T-helper 1 cell treated with Interleukin-12 subunit alpha and Interleukin-12 subunit beta and Interleukin-4 antibody, amounts not matched to agents 30 ng/mL and 1 ng/mL, for 36 hours (primary cell): Measurements from ENCODE around the gene EEF1A1. TPM values are rescaled to one million over a fixed set of nuclear protein-coding genes. Genes with fewer than 3 reads are reported as not detected.
"Not testable (repeated sequence)": the region's sequence is repeated elsewhere in the genome, so short reads cannot be mapped to it uniquely, and the experiment has no call there.

Source experiments
- intact Hi-C: fragments of 100-400 bp; cut with micrococcal nuclease; formaldehyde crosslinking; loops from one replicate; pipeline ENCODE4 v1.15.1; 2024
- total RNA-seq: library from RNA; stranded (reverse); gene quantifications from 2 replicates; pipeline ENCODE4 v1.2.3, GENCODE V29; 2022

EEF1A1 gene
- total RNA-seq, 1 donor from 2014 or later, result 7,206 TPM

DNA sequence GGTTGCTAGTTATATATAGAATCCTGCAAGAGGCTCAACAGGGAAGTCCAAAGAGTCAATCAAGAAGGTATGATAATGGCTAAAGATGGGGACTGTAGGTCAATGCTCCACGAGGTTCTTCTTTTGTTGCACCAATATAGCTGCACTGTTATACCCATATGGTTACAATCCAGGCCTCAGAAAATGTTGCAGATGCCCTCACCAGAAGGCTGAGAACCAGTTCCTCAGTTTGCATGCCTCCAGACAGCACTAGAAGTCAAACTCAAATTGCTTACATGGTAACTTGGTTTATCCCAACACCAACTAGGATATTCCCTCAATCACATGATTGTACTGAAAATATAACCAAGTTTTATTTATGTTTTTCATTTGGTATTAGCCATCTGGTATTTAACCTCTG is 12.1 kb downstream of the EEF1A1 start:
- intact Hi-C loops, result loop anchor here (2.0 kb wide), 1 partner anchor 46 kb away; no protein-coding TSS in a partner anchor

DNA sequence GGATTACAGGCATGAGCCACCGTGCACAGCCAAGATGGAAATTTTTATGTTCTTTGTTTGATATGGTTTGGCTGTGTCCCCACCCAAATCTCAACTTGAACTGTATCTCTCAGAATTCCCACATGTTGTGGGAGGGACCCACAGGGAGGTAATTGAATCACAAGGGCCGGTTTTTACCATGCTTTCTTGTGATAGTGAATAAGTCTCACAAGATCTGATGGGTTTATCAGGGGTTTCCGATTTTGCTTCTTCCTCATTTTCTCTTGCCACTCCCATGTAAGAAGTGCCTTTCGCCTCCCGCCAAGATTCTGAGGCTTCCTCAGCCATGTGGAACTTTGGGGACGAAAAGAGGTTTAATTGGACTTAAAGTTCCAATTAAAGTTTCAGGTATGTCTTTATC is 14.6 kb downstream of the EEF1A1 start:
- intact Hi-C loops, result no loop called here

DNA sequence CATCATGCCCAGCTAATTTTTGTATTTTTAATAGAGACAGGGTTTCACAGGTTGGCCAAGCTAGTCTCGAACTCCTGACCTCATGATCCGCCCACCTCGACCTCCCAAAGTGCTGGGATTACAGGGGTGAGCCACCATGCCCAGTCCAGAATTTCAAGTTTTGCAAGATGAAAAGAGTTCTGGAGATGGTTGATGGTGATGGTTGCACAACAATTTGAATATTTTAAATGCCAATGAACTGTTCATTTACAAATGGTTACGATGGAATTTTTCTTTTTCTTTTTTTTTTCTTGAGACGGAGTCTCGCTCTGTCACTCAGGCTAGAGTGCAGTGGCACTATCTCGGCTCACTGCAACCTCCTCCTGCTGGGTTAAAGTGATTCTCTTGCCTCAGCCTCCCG is 15.1 kb downstream of the EEF1A1 start:
- intact Hi-C loops, result not testable (repeated sequence)

DNA sequence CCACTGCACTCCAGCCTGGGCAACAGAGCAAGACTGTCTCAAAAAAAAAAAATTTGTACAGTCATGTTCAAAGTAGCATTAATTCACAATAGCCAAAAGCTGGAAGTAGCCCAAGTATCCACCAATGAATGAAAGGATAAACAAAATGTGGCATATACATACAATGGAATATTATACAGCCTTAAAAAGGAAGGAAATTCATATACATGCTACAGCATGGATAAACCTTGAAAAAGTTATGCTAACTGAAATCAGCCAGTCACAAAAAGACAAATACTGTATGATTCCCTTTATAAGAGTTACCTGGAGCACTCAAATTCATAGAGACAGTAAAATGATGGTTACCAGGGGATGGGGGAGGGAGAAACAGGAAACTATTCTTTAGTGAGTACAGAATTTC is 15.7 kb downstream of the EEF1A1 start:
- intact Hi-C loops, result no loop called here

DNA sequence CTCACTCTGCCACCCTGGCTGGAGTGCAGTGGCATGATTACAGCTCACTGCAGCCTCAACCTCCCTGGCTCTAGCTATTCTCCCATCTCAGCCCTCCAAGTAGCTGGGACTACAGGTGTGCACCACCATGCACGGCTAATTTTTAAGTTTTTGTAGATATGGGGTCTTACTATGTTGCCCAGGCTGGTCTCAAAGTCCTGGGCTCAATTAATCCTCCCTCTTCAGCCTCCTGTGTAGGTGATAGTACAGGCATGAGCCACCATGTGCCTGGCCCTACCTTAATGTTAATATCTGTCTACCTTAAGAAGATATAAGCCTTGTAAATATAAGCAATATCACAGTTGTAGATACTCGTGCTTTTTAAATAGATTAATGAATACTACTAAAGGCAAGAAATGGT is 16.7 kb downstream of the EEF1A1 start:
- intact Hi-C loops, result no loop called here

DNA sequence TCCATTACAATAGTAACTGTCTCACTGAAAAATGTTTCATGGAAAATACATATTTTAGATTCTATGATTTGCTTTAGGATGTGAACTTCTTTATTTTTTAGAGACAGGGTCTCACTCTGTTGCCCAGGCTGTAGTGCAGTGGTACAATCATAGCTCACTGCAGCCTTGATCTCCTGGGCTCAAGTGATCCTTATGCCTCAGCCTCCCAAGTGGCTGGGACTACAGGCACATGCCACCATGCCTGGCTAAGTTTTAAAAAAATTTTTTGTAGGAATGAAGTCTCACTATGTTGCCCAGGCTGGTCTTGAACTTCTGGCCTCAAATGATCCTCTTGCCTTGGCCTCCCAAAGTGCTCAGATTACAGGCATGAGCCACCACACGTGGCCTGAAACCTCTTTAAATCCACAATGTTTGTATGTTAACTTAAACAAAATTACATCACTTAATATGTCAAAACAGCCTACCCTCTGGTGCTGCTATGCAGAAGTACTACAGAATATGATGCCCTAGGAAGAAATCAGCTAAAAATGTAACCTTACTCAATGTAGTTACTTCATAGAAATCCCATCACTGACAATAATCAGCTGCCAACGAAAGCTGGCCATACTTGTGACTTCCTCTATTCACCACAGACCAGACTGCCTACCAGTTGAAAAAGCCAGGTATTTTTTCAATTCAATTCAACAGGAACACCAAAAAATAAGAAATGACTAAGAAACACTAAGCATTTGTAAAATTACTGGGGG is 17.6 kb downstream of the EEF1A1 start:
- intact Hi-C loops, result no loop called here

DNA sequence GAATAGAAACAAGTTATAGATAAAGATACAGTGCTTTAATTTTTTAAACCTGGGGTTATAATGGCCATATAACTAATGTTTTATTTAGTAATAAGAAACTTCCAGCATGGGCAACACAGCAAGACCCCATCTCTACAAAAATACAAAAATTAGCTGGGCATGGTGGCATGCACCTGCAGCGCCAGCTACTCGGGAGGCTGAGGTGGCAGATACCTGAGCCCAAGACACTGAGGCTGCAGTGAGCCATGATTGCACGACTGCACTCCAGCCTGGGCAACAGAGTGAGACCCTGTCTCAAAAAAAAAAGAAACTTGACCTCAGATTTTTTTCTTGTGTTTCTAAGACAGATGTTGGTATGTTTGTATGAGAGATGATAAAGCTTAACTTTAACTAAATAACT is 22.9 kb downstream of the EEF1A1 start:
- intact Hi-C loops, result no loop called here

DNA sequence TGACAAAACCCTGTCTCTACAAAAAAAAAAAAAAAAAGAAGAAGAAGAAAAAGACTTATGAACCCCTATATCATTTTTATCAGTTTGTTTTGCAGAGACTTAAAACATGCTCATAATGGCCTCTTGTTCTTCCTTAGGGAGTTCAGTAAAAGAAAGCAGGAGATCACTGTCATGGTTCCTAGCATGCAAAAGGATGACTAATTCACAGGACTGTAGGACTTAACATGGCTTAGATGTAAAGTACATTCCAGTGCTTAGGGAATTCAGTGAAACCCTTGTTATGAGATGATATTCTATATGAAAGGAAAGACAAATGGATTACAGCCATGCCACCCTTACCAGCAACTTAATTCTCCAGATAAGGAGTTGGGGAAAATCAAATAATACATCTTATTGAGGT is 29.5 kb downstream of the EEF1A1 start:
- intact Hi-C loops, result no loop called here

DNA sequence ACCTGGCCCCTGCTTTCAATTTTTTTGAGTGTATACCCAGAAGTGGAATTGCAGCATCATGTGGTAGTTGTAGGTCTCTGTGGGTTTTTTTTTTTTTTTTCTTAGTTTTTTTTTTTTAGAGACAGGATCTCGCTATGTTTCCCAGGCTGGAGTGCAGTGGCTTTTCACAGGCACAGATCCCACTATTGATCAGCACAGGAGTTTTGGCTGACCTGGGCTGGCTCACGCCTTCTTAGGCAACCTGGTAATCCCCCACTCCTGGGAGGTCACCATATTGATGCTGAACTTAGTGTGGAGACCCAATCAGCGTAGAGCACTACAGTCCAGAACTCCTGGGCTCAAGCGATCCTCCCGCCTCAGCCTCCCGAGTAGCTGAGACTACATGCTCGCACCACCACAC is 33.4 kb downstream of the EEF1A1 start:
- intact Hi-C loops, result no loop called here

DNA sequence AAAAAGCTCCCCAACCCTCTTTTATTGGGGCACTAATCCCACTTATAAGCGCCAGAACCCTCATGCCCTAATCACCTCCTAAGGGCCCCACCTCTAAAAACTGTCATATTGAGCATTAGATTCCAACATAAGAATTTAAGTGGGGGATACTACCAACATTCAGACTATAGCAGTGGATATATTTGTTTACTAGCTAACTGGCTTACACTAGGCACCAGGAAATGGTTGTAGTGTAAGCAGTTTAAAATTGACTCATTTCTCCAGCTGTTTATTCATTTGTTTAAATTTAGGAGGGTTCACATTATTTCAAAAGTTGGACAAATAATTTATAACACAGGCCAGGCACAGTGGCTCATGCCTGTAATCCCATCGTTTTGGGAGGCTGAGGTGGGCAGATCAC is 36.4 kb downstream of the EEF1A1 start:
- intact Hi-C loops, result no loop called here

DNA sequence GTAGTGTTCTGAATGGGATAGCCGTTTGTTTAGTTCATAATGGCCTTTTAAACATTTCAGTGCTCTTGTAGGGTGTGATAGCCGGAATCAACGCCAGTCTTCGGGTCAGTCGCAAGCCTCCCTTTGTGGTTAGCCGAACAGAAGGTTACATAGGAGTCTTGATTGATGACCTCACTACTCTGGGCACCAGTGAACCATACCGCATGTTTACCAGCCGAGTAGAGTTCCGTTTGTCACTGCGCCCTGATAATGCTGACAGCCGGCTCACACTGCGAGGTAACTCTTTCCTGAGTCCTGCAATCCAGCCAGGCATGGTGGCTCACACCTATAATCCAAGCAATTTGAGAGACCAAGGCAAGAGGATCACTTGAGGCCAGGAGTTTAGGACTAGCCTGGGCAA is 38.9 kb downstream of the EEF1A1 start:
- intact Hi-C loops, result no loop called here

DNA sequence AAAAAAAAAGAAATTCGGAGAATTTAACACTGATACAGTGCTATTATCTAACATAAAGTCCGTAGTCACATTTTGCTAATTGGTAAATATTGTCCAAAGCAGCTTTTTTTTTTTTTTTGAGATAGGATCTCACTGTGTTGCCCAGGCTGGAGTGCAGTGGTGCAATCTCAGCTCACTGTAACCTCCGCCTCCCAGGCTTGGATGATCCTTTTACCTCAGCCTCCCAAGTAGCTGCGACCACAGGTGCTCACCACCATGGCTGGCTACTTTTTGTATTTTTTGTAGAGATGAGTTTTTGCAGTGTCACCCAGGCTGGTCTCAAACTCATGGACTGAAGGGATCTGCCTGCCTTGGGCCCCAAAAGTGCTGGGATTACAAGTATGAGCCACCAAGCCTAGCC is 43.4 kb downstream of the EEF1A1 start:
- intact Hi-C loops, result no loop called here

DNA sequence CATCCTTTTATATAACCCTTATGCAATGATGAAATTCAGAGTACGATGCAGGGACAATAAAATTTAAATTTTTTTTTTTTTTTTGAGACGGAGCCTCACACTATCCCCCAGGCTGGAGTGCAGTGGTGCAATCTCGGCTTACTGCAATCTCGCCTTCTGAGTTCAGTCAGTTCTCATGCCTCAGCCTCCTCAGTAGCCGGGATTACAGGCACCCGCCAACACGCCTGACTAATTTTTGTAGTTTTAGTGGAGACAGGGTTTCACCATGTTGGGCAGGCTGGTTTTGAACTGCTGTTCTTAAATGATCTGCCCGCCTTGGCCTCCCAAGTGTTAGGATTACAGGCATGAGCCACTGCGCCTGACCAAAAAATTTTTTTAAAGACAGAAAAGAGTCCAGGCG is 44.1 kb downstream of the EEF1A1 start:
- intact Hi-C loops, result no loop called here

DNA sequence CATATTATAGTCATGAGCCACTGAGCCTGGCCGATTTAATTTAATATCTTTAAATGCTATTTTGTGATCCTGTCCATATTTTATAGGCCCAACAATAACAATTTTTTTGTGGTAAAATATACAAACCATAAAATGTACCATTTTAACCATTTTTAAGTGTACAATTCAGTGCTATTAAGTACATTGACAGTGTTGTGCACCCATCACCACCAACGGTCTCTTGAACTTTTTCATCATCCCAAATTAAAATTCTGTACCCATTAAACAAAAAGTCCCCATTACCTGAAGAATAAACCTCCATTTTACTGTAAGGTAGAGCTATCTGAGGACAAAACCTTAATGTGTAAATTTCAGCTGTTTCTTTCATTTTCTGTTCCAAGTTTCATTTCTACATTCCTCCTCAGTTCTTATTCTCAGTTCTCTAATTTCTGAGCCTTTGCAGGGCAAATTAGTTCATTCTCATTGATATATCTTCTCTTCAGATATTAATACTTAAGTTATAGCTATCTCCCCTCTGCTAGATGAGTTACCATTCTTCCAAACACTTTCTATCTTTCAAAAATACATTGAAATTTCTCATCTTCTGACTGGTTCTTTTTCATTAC is 49.0 kb downstream of the EEF1A1 start:
- intact Hi-C loops, result loop anchor here (1.0 kb wide), 1 partner anchor 10 kb away; the partner anchor contains the start of gene MTO1

Other genes with a start within 250 kb of the EEF1A1 start
- gene DPPA5, start 166.8 kb downstream of the EEF1A1 start, total RNA-seq, result not detected in 2 replicates
- gene KHDC3L, start 158.4 kb downstream of the EEF1A1 start, total RNA-seq, result not detected in 2 replicates
- 1.0 TPM in 2 replicates for gene OOEP, start 151.1 kb downstream of the EEF1A1 start, total RNA-seq
- gene DDX43, start 126.2 kb downstream of the EEF1A1 start, total RNA-seq, result 1.3 and 1.5 TPM in 2 replicates
- 52.5 and 56.2 TPM in 2 replicates for gene CGAS, start 68.7 kb downstream of the EEF1A1 start, total RNA-seq
- gene MTO1, start 59.3 kb downstream of the EEF1A1 start, total RNA-seq, result 43.7 and 44.6 TPM in 2 replicates
- 6.0 and 6.3 TPM in 2 replicates for gene SLC17A5, start 133.0 kb upstream of the EEF1A1 start, total RNA-seq
- gene CD109, start 175.2 kb upstream of the EEF1A1 start, total RNA-seq, result 11.0 and 11.5 TPM in 2 replicates